Measurements from ENCODE around the gene AASDH.

GRCh38 chr4:56318555-56318954 is 68.7 kb downstream of the AASDH start:
- TF ChIP-seq CTCF (IDR thresholded peaks at IDR 0.05) (no peak), POLR2A (IDR thresholded peaks at IDR 0.05) (no peak)

Data from body of pancreas (tissue), 4 donors.